ENCODE measurements around the gene TBCEL.

- TF ChIP-seq POLR2A (IDR thresholded peaks at IDR 0.05) (no peak), CTCF (IDR thresholded peaks at IDR 0.05) (no peak)
These were observed 63.0 kb downstream of the TBCEL start for GRCh38 chr11:121086866-121087265.
